ENCODE results near the gene FHOD3. TPM values are rescaled to one million over a fixed set of nuclear protein-coding genes. Genes with fewer than 3 reads are reported as not detected.

The FHOD3 gene
- total RNA-seq, 1 experiment from 2014 or later: 18.1 TPM

- H2AFZ ChIP-seq (ENCODE audit: low read length): no peak overlapping the region
- no peak for ATAC-seq
- no peaks in the 10 kb centered on the region for H3K27me3 ChIP-seq (ENCODE audit: low read length)
- no peaks in the 10 kb centered on the region for H3K4me1 ChIP-seq (ENCODE audit: insufficient read depth, low read length)
- no peaks in the 10 kb centered on the region for H3F3A ChIP-seq (ENCODE audit: low read length, unreplicated experiment)
- H4K20me1 ChIP-seq (ENCODE audit: low read length): no peaks in the 10 kb centered on the region
- H3K9me2 ChIP-seq (replicated peaks; ENCODE audit: low read length): no peaks in the 10 kb centered on the region
- no peak overlapping the region for H3K27ac ChIP-seq (ENCODE audit: low read length)
- no peak overlapping the region for H3K4me3 ChIP-seq (ENCODE audit: low read length)
- TF ChIP-seq EZH2phosphoT487 (IDR thresholded peaks at IDR 0.05; ENCODE audit: borderline replicate concordance, low read length) (no peak), CTCF (conservative IDR thresholded peaks at IDR 0.05; ENCODE audit: low read depth, low read length) (no peak), EZH2 (IDR thresholded peaks at IDR 0.05; ENCODE audit: low read length, unreplicated experiment) (no peak)
- ChIA-PET CTCF (no interaction called here), POLR2A (ENCODE audit: unreplicated experiment) (no interaction called here)
- BruUV-seq (replicated peaks): no TSS peak
- no peaks in the 10 kb centered on the region for H3K9me3 ChIP-seq (ENCODE audit: low read length)
- no peaks in the 10 kb centered on the region for H3K79me2 ChIP-seq (ENCODE audit: low read length)
- no peak overlapping the region for H3K9ac ChIP-seq (ENCODE audit: low read length)
- no peak for DNase-seq
- H3K4me2 ChIP-seq (ENCODE audit: low read length): no peak overlapping the region
- no peaks in the 10 kb centered on the region for H3K36me3 ChIP-seq (ENCODE audit: low read depth, low read length)
- intact Hi-C loops (cut with micrococcal nuclease): no loop called here
Observed at GRCh38 chr18:36640021-36640952, 342.8 kb downstream of the FHOD3 start.

GRCh38 chr18:36643061-36643460 is 345.5 kb downstream of the FHOD3 start:
- ATAC-seq (no peak), DNase-seq (no peak)
- H2AFZ ChIP-seq (ENCODE audit: low read length): no peak overlapping the region
- ChIA-PET CTCF (no interaction called here), POLR2A (ENCODE audit: unreplicated experiment) (no interaction called here)
- no peak overlapping the region for H3K9ac ChIP-seq (ENCODE audit: low read length)
- no peaks in the 10 kb centered on the region for H3K9me3 ChIP-seq (ENCODE audit: low read length)
- no peak overlapping the region for H3K4me3 ChIP-seq (ENCODE audit: low read length)
- H3K4me1 ChIP-seq (ENCODE audit: insufficient read depth, low read length): no peaks in the 10 kb centered on the region
- no peak overlapping the region for H3K4me2 ChIP-seq (ENCODE audit: low read length)
- H3K36me3 ChIP-seq (ENCODE audit: low read depth, low read length): no peaks in the 10 kb centered on the region
- no peaks in the 10 kb centered on the region for H3K9me2 ChIP-seq (replicated peaks; ENCODE audit: low read length)
- H3F3A ChIP-seq (ENCODE audit: low read length, unreplicated experiment): no peaks in the 10 kb centered on the region
- intact Hi-C loops (cut with micrococcal nuclease): no loop called here
- no peak for TF ChIP-seq EZH2phosphoT487 (IDR thresholded peaks at IDR 0.05; ENCODE audit: borderline replicate concordance, low read length)
- TF ChIP-seq CTCF (conservative IDR thresholded peaks at IDR 0.05; ENCODE audit: low read depth, low read length): no peak
- no peak for TF ChIP-seq EZH2 (IDR thresholded peaks at IDR 0.05; ENCODE audit: low read length, unreplicated experiment)
- H4K20me1 ChIP-seq (ENCODE audit: low read length): no peaks in the 10 kb centered on the region
- no peaks in the 10 kb centered on the region for H3K27me3 ChIP-seq (ENCODE audit: low read length)
- H3K79me2 ChIP-seq (ENCODE audit: low read length): no peaks in the 10 kb centered on the region
- no peak overlapping the region for H3K27ac ChIP-seq (ENCODE audit: low read length)
- no TSS peak for BruUV-seq (replicated peaks)

GRCh38 chr18:36648803-36649202 is 351.3 kb downstream of the FHOD3 start:
- ChIA-PET CTCF (no interaction called here), POLR2A (ENCODE audit: unreplicated experiment) (no interaction called here)
- Histone ChIP-seq H3K4me3 (ENCODE audit: low read length) (no peak overlapping the region), H3K79me2 (ENCODE audit: low read length) (no peaks in the 10 kb centered on the region), H3K9me3 (ENCODE audit: low read length) (no peaks in the 10 kb centered on the region), H3K4me1 (ENCODE audit: insufficient read depth, low read length) (no peaks in the 10 kb centered on the region), H3K27me3 (ENCODE audit: low read length) (no peaks in the 10 kb centered on the region), H3F3A (ENCODE audit: low read length, unreplicated experiment) (no peaks in the 10 kb centered on the region), H2AFZ (ENCODE audit: low read length) (no peak overlapping the region), H4K20me1 (ENCODE audit: low read length) (no peaks in the 10 kb centered on the region), H3K9ac (ENCODE audit: low read length) (no peak overlapping the region), H3K36me3 (ENCODE audit: low read depth, low read length) (no peaks in the 10 kb centered on the region), H3K4me2 (ENCODE audit: low read length) (no peak overlapping the region), H3K9me2 (replicated peaks; ENCODE audit: low read length) (no peaks in the 10 kb centered on the region), H3K27ac (ENCODE audit: low read length) (no peak overlapping the region)
- intact Hi-C loops (cut with micrococcal nuclease): no loop called here
- no peak for TF ChIP-seq EZH2 (IDR thresholded peaks at IDR 0.05; ENCODE audit: low read length, unreplicated experiment)
- TF ChIP-seq CTCF (conservative IDR thresholded peaks at IDR 0.05; ENCODE audit: low read depth, low read length): no peak
- no peak for TF ChIP-seq EZH2phosphoT487 (IDR thresholded peaks at IDR 0.05; ENCODE audit: borderline replicate concordance, low read length)
- BruUV-seq (replicated peaks): no TSS peak
- no peak for DNase-seq
- no peak for ATAC-seq
